HFFc6 (cell line): ENCODE measurements around the gene CNN1. TPM values are rescaled to one million over a fixed set of nuclear protein-coding genes. Genes with fewer than 3 reads are reported as not detected.

Experiments used
- DNase-seq: peaks from one replicate; pipeline ENCODE4 v3.0.0-alpha.2; 2018
- H3K27ac Mint-ChIP-seq: 2 replicates; pipeline ENCODE4 v1.8.0; 2020; ENCODE audit warnings: mild to moderate bottlenecking, mixed read lengths
- H3K27me3 Mint-ChIP-seq: 2 replicates; pipeline ENCODE4 v1.8.0; 2021; ENCODE audit warnings: mild to moderate bottlenecking, moderate library complexity, mixed read lengths; ENCODE audit not compliant: insufficient read depth
- H3K36me3 Mint-ChIP-seq: 2 replicates; pipeline ENCODE4 v1.8.0; 2021; ENCODE audit warnings: low read depth, mixed read lengths
- H3K4me1 Mint-ChIP-seq: 2 replicates; pipeline ENCODE4 v1.8.0; 2020; ENCODE audit warnings: low read depth, mixed read lengths
- H3K4me3 Mint-ChIP-seq: 2 replicates; pipeline ENCODE4 v1.8.0; 2020; ENCODE audit warnings: mild to moderate bottlenecking, moderate library complexity, mixed read lengths
- H3K9me3 Mint-ChIP-seq: 2 replicates; pipeline ENCODE4 v1.8.0; 2020; ENCODE audit warnings: mild to moderate bottlenecking, mixed read lengths
- total RNA-seq, 6 experiments: library from RNA; stranded (reverse); fragmentation: NEBNext Ultra II Directional; extraction: Animal tissue kit (Norgen Biotek cat#: 25700); gene quantifications; 2 replicates in 1 of 6; 3 replicates in 5 of 6; pipeline ENCODE4 v1.2.3, GENCODE V29; 2021
- TF ChIP-seq, protein P1 (sequence below): fragments of 200-600 bp; sonication (generic); IDR thresholded peaks from 2 replicates; pipeline ENCODE4 v1.5.0; 2021; ENCODE audit warnings: antibody characterized with exemption, mild to moderate bottlenecking

CNN1 gene
- total RNA-seq, 6 experiments from 2014 or later: 6.5 to 9.3 (median 8.0) TPM

DNA sequence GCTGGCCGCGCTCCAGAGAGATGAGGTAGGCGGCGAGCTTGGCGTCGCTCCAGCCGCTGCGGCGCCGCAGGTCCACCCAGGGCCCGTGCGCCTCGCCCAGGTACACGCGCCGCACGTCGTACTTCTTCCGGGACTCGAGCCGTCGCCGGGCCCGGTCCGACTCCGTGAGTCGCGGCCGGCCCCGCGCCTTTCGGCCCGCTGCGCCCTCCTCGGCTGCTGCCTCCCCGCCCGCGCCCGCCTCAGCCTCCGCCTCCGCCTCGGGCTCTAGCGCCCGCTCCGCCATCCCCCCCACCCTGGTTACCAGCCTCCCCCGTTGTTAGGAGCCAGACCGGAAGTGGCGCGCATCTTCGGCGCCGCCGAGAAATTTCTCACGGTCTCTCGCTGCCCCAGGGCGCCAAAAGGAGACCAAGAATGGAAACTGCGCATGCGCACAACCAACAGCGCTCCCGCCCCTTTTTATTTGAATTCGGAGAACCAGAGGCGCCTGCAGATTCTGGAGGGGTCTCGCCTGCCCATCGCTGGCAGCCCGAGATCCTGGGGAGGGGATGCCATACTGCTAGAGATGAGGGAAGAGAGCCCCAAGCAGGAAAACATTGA lies 33.0 kb upstream of the CNN1 start, which contains the start of gene ZNF653:
Gene ZNF653, minus strand, starts transcription at position 336 of the 597 bp plus-strand sequence. Its CDS starts 53 bp downstream, at position 283.
- Mint-ChIP-seq H3K27me3 (peaks cover 6% of the 10 kb centered on the region; the same call in 1 of the 2 replicates), H3K4me1 (peaks cover 8% of the 10 kb centered on the region), H3K36me3 (peaks cover 10% of the 10 kb centered on the region; the same call in 1 of the 2 replicates), H3K27ac (peak within 1 kb of the TSS; percentile 85), H3K9me3 (no peaks in the 10 kb centered on the region), H3K4me3 (peak within 1 kb of the TSS; percentile 86)
- peak; percentile 91 for DNase-seq
- TF ChIP-seq, protein P1, sequence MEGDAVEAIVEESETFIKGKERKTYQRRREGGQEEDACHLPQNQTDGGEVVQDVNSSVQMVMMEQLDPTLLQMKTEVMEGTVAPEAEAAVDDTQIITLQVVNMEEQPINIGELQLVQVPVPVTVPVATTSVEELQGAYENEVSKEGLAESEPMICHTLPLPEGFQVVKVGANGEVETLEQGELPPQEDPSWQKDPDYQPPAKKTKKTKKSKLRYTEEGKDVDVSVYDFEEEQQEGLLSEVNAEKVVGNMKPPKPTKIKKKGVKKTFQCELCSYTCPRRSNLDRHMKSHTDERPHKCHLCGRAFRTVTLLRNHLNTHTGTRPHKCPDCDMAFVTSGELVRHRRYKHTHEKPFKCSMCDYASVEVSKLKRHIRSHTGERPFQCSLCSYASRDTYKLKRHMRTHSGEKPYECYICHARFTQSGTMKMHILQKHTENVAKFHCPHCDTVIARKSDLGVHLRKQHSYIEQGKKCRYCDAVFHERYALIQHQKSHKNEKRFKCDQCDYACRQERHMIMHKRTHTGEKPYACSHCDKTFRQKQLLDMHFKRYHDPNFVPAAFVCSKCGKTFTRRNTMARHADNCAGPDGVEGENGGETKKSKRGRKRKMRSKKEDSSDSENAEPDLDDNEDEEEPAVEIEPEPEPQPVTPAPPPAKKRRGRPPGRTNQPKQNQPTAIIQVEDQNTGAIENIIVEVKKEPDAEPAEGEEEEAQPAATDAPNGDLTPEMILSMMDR: no peak

DNA sequence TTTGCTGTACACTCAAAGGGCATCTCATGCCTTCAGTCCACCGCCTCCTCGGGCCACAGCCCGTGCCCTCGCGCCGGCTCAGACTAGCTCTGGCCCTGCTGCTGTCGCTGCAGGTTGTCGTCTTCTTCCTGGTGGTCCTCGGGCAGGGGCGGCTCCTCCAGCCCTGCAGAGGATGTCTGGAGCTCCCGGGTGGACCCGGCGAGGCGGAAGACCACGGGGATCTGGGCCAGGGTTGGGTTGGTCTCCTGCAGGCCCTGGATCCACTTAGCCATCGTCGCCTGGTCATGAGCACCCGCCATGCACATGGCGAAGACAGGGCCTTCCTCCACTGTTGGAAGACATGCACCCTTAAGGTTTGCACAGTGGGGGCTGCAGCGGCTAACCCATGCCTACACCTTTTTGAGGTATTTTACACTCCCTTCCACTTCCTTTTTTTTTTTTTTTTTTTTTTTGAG lies 32.5 kb upstream of the CNN1 start:
- TF ChIP-seq, protein P1: no peak
- H3K27me3 Mint-ChIP-seq: peaks cover 6% of the 10 kb centered on the region; the same call in 1 of the 2 replicates
- no peaks in the 10 kb centered on the region for H3K9me3 Mint-ChIP-seq
- peak overlapping the region; percentile 86 for H3K4me3 Mint-ChIP-seq
- no peak for DNase-seq
- H3K4me1 Mint-ChIP-seq: peaks cover 8% of the 10 kb centered on the region
- H3K36me3 Mint-ChIP-seq: peaks cover 5% of the 10 kb centered on the region; the same call in 1 of the 2 replicates
- peak overlapping the region; percentile 85; the same call in 1 of the 2 replicates for H3K27ac Mint-ChIP-seq

DNA sequence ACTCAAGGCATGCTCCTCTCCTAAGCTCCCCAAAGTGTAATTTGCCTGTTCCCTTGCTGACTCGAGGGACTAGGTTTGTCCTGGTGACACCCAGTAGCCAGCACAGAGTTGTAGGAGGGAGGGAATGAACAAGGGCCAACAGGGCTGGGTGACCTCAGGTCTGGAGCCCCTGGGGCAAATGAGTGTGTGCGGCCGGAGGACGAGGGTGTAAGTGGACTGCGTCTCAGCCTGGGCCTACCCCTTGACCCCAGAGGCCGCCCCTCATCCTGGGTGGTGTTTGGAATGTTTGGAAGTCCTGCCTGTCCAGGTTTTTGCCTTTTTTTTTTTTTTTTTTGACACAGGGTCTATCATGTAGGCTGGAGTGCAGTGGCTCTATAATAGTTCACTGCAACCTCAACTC lies 31.7 kb upstream of the CNN1 start:
- DNase-seq: no peak
- Mint-ChIP-seq H3K4me3 (peak overlapping the region; percentile 47; the same call in 1 of the 2 replicates), H3K4me1 (peaks cover 8% of the 10 kb centered on the region), H3K9me3 (no peaks in the 10 kb centered on the region), H3K27me3 (peaks cover 6% of the 10 kb centered on the region; the same call in 1 of the 2 replicates), H3K36me3 (no peaks in the 10 kb centered on the region), H3K27ac (no peak overlapping the region; the same call in 1 of the 2 replicates)
- TF ChIP-seq, protein P1: no peak

DNA sequence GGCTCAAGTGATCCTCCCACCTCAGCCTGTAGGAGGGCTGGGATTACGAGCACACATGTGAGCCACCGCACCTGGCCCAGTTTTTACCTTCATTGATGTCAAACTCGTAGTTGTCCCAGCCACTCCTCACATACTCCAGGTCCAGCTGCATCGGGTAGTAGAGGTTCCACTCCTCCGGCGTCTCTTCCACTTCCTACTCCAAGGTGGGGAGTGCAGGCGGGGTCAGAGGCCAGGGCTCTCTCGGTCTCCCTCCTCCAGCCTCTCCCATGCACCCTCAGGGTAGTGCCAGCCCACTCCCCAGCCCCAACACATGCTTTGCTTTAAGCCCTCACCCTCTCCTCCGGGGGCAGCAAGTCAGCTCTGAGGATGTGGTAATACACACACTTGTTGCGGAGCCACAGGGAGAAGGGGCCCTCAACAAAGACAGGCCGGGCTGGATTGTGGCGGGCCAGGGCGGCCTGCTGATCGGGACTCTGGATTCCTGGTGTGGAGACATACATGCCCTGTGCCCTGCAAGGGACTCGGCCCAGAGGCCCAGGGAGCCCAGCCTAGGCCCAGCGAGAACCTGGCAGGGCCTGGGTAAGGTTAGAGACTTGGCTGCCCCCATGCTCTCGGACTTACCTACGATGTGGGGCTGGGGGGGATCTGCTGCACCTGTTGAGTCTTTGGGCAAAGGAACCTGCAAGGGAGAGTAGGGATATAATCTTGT lies 31.1 kb upstream of the CNN1 start:
- Mint-ChIP-seq H3K4me3 (no peak overlapping the region), H3K27me3 (peaks cover 6% of the 10 kb centered on the region; the same call in 1 of the 2 replicates)
- no peak for DNase-seq

DNA sequence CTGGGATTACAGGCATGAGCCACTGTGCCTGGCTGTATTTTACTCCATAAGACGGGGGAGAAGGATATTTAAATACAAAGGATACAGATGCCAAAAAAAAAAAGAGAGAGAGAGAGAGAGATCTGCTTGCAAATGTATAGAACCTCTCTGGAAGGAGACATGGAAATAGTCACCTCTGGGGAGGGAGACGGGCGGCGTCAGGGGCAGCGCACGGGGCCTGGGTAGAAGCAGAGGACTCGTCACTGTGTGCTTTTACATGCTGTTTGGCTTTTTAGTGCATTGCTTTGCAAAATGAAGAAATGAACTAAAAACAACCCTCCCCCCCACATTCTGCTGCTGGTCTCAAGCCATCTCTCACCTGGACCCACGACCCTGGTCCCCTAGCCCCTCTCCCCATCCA lies 28.2 kb upstream of the CNN1 start:
- Mint-ChIP-seq H3K4me3 (no peak overlapping the region), H3K27me3 (peaks cover 2% of the 10 kb centered on the region; the same call in 1 of the 2 replicates), H3K9me3 (no peaks in the 10 kb centered on the region), H3K36me3 (no peaks in the 10 kb centered on the region), H3K4me1 (no peaks in the 10 kb centered on the region), H3K27ac (no peak overlapping the region)
- TF ChIP-seq, protein P1: no peak
- DNase-seq: no peak

More for the DNA sequence above, 31.1 kb upstream of the CNN1 start:
- Mint-ChIP-seq H3K27ac (no peak overlapping the region), H3K4me1 (peaks cover 8% of the 10 kb centered on the region), H3K9me3 (no peaks in the 10 kb centered on the region), H3K36me3 (no peaks in the 10 kb centered on the region)
- TF ChIP-seq, protein P1: no peak
